ENCODE data around the gene ANK3. TPM values are rescaled to one million over a fixed set of nuclear protein-coding genes. Genes with fewer than 3 reads are reported as not detected.

Gene ANK3
- polyA plus RNA-seq, 1 donor (not counting 4 experiments of a cell fraction or from before 2014, with no cell fraction given): 8.3 TPM

- FAIRE-seq (no peak), DNase-seq (ENCODE audit: low read depth, low spot score) (no peak)
- Histone ChIP-seq H3K4me2 (ENCODE audit: control insufficient read depth, extremely low read depth, insufficient read depth, low read depth, low read length) (no peak overlapping the region), H3K4me3 (ENCODE audit: control insufficient read depth in 2 of 3, extremely low read depth in 1 of 3, insufficient read depth in 2 of 3, low read depth in 1 of 3, low read length in 3 of 3) (no peak overlapping the region), H3K36me3 (ENCODE audit: control insufficient read depth in 2 of 2, extremely low read depth in 1 of 2, insufficient read depth in 2 of 2, low read length in 2 of 2) (no peaks in the 10 kb centered on the region), H3K27ac (ENCODE audit: control insufficient read depth, insufficient read depth, low read length) (no peak overlapping the region), H3K4me1 (ENCODE audit: control insufficient read depth, extremely low read depth, insufficient read depth, low read length) (peaks cover 8% of the 10 kb centered on the region), H3K9me3 (ENCODE audit: control insufficient read depth, low read depth, low read length) (no peaks in the 10 kb centered on the region), H4K20me1 (ENCODE audit: control insufficient read depth, extremely low read depth, insufficient read depth, low read length) (no peaks in the 10 kb centered on the region), H3K9me1 (ENCODE audit: control insufficient read depth, extremely low read depth, insufficient read depth, low read length) (no peaks in the 10 kb centered on the region), H3K27me3 (ENCODE audit: control insufficient read depth, extremely low read depth, insufficient read depth, low read length) (no peaks in the 10 kb centered on the region), H3K9ac (ENCODE audit: control insufficient read depth, extremely low read depth, insufficient read depth, low read length) (no peak overlapping the region), H3K79me2 (ENCODE audit: control insufficient read depth, insufficient read depth, low read length) (no peaks in the 10 kb centered on the region), H2AFZ (ENCODE audit: control insufficient read depth, low read length) (no peak overlapping the region)
- dilution Hi-C loops (cut with MboI; ENCODE audit: extremely low pct_ligation_motif_present, low sequenced_read_pairs): no loop called here
- TF ChIP-seq CTCF (optimal IDR thresholded peaks at IDR 0.05 in 1 of 3, IDR thresholded peaks at IDR 0.05 in 1 of 3, conservative IDR thresholded peaks at IDR 0.05 in 1 of 3; ENCODE audit: extremely low read depth in 1 of 3, insufficient read depth in 2 of 3, low read length in 3 of 3) (no peak), EZH2 (IDR thresholded peaks at IDR 0.05; ENCODE audit: low read length) (no peak)
These were observed 255.1 kb downstream of the ANK3 start for GRCh38 chr10:60134548-60134947.

- Histone ChIP-seq H3K27ac (ENCODE audit: control insufficient read depth, insufficient read depth, low read length) (no peak overlapping the region), H3K9ac (ENCODE audit: control insufficient read depth, extremely low read depth, insufficient read depth, low read length) (no peak overlapping the region)
- dilution Hi-C loops (cut with MboI; ENCODE audit: extremely low pct_ligation_motif_present, low sequenced_read_pairs): no loop called here
These were observed 259.5 kb downstream of the ANK3 start for GRCh38 chr10:60130130-60130579.

More at GRCh38 chr10:60130130-60130579, 259.5 kb downstream of the ANK3 start:
- no peaks in the 10 kb centered on the region for H3K27me3 ChIP-seq (ENCODE audit: control insufficient read depth, extremely low read depth, insufficient read depth, low read length)
- no peak overlapping the region for H3K4me3 ChIP-seq (ENCODE audit: control insufficient read depth in 2 of 3, extremely low read depth in 1 of 3, insufficient read depth in 2 of 3, low read depth in 1 of 3, low read length in 3 of 3)
- no peak overlapping the region for H2AFZ ChIP-seq (ENCODE audit: control insufficient read depth, low read length)
- TF ChIP-seq EZH2 (IDR thresholded peaks at IDR 0.05; ENCODE audit: low read length) (no peak), CTCF (optimal IDR thresholded peaks at IDR 0.05 in 1 of 3, IDR thresholded peaks at IDR 0.05 in 1 of 3, conservative IDR thresholded peaks at IDR 0.05 in 1 of 3; ENCODE audit: extremely low read depth in 1 of 3, insufficient read depth in 2 of 3, low read length in 3 of 3) (no peak)
- no peaks in the 10 kb centered on the region for H3K36me3 ChIP-seq (ENCODE audit: control insufficient read depth in 2 of 2, extremely low read depth in 1 of 2, insufficient read depth in 2 of 2, low read length in 2 of 2)
- FAIRE-seq (peak; percentile 58), DNase-seq (ENCODE audit: low read depth, low spot score) (no peak)
- H3K4me2 ChIP-seq (ENCODE audit: control insufficient read depth, extremely low read depth, insufficient read depth, low read depth, low read length): no peak overlapping the region
- H4K20me1 ChIP-seq (ENCODE audit: control insufficient read depth, extremely low read depth, insufficient read depth, low read length): no peaks in the 10 kb centered on the region
- no peaks in the 10 kb centered on the region for H3K9me1 ChIP-seq (ENCODE audit: control insufficient read depth, extremely low read depth, insufficient read depth, low read length)
- peaks cover 11% of the 10 kb centered on the region for H3K4me1 ChIP-seq (ENCODE audit: control insufficient read depth, extremely low read depth, insufficient read depth, low read length)
- H3K9me3 ChIP-seq (ENCODE audit: control insufficient read depth, low read depth, low read length): no peaks in the 10 kb centered on the region
- H3K79me2 ChIP-seq (ENCODE audit: control insufficient read depth, insufficient read depth, low read length): no peaks in the 10 kb centered on the region

All from keratinocyte (primary cell).